ENCODE measurements around the gene MAP7. TPM values are rescaled to one million over a fixed set of nuclear protein-coding genes. Genes with fewer than 3 reads are reported as not detected.
"Not testable (repeated sequence)": the region's sequence is repeated elsewhere in the genome, so short reads cannot be mapped to it uniquely, and the experiment has no call there.

The MAP7 gene
- total RNA-seq, 1 donor from 2014 or later = 0.77 TPM

GRCh38 chr6:136404627-136405419 is 145.4 kb downstream of the MAP7 start:
- H3K36me3 Mint-ChIP-seq (ENCODE audit: low read depth) = peaks cover 1% of the 10 kb centered on the region
- DNase-seq (ENCODE audit: low spot score) = no peak
- peaks cover 7% of the 10 kb centered on the region for H3K27me3 Mint-ChIP-seq (ENCODE audit: low read depth)
- no peak for TF ChIP-seq CTCF (IDR thresholded peaks at IDR 0.05)
- H3K4me1 Mint-ChIP-seq (ENCODE audit: low read depth) = peaks cover 6% of the 10 kb centered on the region
- H3K4me3 Mint-ChIP-seq (ENCODE audit: unreplicated experiment) = no peak overlapping the region
- no peak overlapping the region for H3K27ac Mint-ChIP-seq (ENCODE audit: unreplicated experiment)
- H3K9me3 Mint-ChIP-seq (ENCODE audit: low read depth) = peaks cover 4% of the 10 kb centered on the region

GRCh38 chr6:136404007-136404406 is 146.2 kb downstream of the MAP7 start:
- Mint-ChIP-seq H3K27ac (ENCODE audit: unreplicated experiment) (no peak overlapping the region), H3K4me1 (ENCODE audit: low read depth) (peaks cover 6% of the 10 kb centered on the region), H3K9me3 (ENCODE audit: low read depth) (peaks cover 4% of the 10 kb centered on the region), H3K36me3 (ENCODE audit: low read depth) (peaks cover 1% of the 10 kb centered on the region), H3K4me3 (ENCODE audit: unreplicated experiment) (no peak overlapping the region), H3K27me3 (ENCODE audit: low read depth) (peaks cover 7% of the 10 kb centered on the region)
- TF ChIP-seq CTCF (IDR thresholded peaks at IDR 0.05) = no peak
- DNase-seq (ENCODE audit: low spot score) = no peak

GRCh38 chr6:136403110-136403980 is 146.9 kb downstream of the MAP7 start:
- Mint-ChIP-seq H3K4me1 (ENCODE audit: low read depth) (peaks cover 6% of the 10 kb centered on the region), H3K9me3 (ENCODE audit: low read depth) (peaks cover 4% of the 10 kb centered on the region), H3K4me3 (ENCODE audit: unreplicated experiment) (no peak overlapping the region), H3K36me3 (ENCODE audit: low read depth) (peaks cover 1% of the 10 kb centered on the region), H3K27ac (ENCODE audit: unreplicated experiment) (no peak overlapping the region), H3K27me3 (ENCODE audit: low read depth) (peaks cover 7% of the 10 kb centered on the region)
- no peak for DNase-seq (ENCODE audit: low spot score)
- no peak for TF ChIP-seq CTCF (IDR thresholded peaks at IDR 0.05)

GRCh38 chr6:136401749-136402148 is 148.5 kb downstream of the MAP7 start:
- H3K27me3 Mint-ChIP-seq (ENCODE audit: low read depth) = peaks cover 7% of the 10 kb centered on the region
- H3K4me3 Mint-ChIP-seq (ENCODE audit: unreplicated experiment) = no peak overlapping the region
- no peaks in the 10 kb centered on the region for H3K4me1 Mint-ChIP-seq (ENCODE audit: low read depth)
- no peak overlapping the region for H3K27ac Mint-ChIP-seq (ENCODE audit: unreplicated experiment)
- peaks cover 1% of the 10 kb centered on the region for H3K36me3 Mint-ChIP-seq (ENCODE audit: low read depth)
- DNase-seq (ENCODE audit: low spot score) = no peak
- peaks cover 4% of the 10 kb centered on the region for H3K9me3 Mint-ChIP-seq (ENCODE audit: low read depth)
- no peak for TF ChIP-seq CTCF (IDR thresholded peaks at IDR 0.05)

GRCh38 chr6:136401236-136401635 is 149.0 kb downstream of the MAP7 start:
- DNase-seq (ENCODE audit: low spot score); H3K36me3 Mint-ChIP-seq (ENCODE audit: low read depth); H3K9me3 Mint-ChIP-seq (ENCODE audit: low read depth); H3K4me1 Mint-ChIP-seq (ENCODE audit: low read depth); H3K27me3 Mint-ChIP-seq (ENCODE audit: low read depth); H3K27ac Mint-ChIP-seq (ENCODE audit: unreplicated experiment); H3K4me3 Mint-ChIP-seq (ENCODE audit: unreplicated experiment): not testable (repeated sequence)
